Endothelial cell of umbilical vein (primary cell): ENCODE data around the gene TMEM266.

Experiments
- POLR2A ChIP-seq: IDR thresholded peaks from 2 replicates; pipeline ENCODE4 v1.6.1; 2012; ENCODE audit warnings: low read depth, mild to moderate bottlenecking, control low read depth, low read length
- TF ChIP-seq, protein P1 (sequence below), 2 donors: IDR thresholded peaks; 1 replicate in 1 of 2; 2 replicates in 1 of 2; pipeline ENCODE4 v1.5.1; 2011; ENCODE audit warnings: low read length in 2 of 2, mild to moderate bottlenecking in 2 of 2, moderate library complexity in 2 of 2, control low read depth in 1 of 2, inconsistent platforms in 1 of 2, low read depth in 1 of 2; ENCODE audit not compliant: insufficient read depth in 1 of 2; ENCODE audit errors: extremely low read depth in 1 of 2

DNA sequence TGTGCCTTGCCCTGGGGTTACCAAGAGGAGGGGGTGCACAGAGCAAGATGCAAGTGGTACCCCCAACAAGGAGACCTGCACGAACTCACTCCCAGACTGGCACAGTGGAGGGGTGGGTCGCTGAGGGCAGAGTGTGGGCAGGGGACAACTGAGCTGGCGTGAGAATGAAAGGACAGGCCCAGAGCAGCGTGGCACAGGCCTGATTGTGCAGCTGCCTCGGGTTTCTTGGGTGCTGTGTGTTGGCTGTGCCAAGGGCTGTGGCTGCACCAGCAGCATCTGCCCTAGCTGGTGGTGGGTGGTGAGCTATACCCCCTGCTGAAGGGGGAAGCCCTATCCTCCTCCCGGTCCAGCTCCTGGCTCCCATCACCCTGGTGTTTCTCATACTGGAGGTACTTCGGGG is 92.4 kb downstream of the TMEM266 start:
- TF ChIP-seq, protein P1, sequence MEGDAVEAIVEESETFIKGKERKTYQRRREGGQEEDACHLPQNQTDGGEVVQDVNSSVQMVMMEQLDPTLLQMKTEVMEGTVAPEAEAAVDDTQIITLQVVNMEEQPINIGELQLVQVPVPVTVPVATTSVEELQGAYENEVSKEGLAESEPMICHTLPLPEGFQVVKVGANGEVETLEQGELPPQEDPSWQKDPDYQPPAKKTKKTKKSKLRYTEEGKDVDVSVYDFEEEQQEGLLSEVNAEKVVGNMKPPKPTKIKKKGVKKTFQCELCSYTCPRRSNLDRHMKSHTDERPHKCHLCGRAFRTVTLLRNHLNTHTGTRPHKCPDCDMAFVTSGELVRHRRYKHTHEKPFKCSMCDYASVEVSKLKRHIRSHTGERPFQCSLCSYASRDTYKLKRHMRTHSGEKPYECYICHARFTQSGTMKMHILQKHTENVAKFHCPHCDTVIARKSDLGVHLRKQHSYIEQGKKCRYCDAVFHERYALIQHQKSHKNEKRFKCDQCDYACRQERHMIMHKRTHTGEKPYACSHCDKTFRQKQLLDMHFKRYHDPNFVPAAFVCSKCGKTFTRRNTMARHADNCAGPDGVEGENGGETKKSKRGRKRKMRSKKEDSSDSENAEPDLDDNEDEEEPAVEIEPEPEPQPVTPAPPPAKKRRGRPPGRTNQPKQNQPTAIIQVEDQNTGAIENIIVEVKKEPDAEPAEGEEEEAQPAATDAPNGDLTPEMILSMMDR (IDR thresholded peaks at IDR 0.05; ENCODE audit: extremely low read depth in 1 of 2, insufficient read depth in 1 of 2, low read depth in 1 of 2, low read length in 2 of 2): no peak
- TF ChIP-seq POLR2A: no peak
